HG03575 (cell line): ENCODE data around the gene SH3BP2.

ENCODE experiments used
- ATAC-seq: cut with Tn5 transposase; IDR thresholded peaks from one replicate; pipeline ENCODE4 v1.9.1; 2021; ENCODE audit not compliant: unreplicated experiment, insufficient number of reproducible peaks, low FRiP score; ENCODE audit errors: extremely low read depth

The SH3BP2 gene

GRCh38 chr4:2792711-2793585 lies at the start of gene SH3BP2:
Gene SH3BP2 (plus strand): TSS chr4:2793085. CDS start chr4:2820618, 27,533 bp downstream.
- no peak for ATAC-seq

GRCh38 chr4:2743518-2744445 lies 49.1 kb upstream of the SH3BP2 start:
- ATAC-seq: no peak

GRCh38 chr4:2744576-2745270 lies 48.2 kb upstream of the SH3BP2 start:
- ATAC-seq: no peak

- ATAC-seq: no peak
Observed at GRCh38 chr4:2745516-2745915, 47.4 kb upstream of the SH3BP2 start.

- peak; percentile 86 for ATAC-seq
Observed at GRCh38 chr4:2745981-2746806, 46.7 kb upstream of the SH3BP2 start.

GRCh38 chr4:2746891-2747695 lies 45.8 kb upstream of the SH3BP2 start:
- no peak for ATAC-seq

- no peak for ATAC-seq
Observed at GRCh38 chr4:2750719-2751605, 41.9 kb upstream of the SH3BP2 start.

- no peak for ATAC-seq
Observed at GRCh38 chr4:2753436-2753835, 39.4 kb upstream of the SH3BP2 start.

- no peak for ATAC-seq
Observed at GRCh38 chr4:2754848-2755819, 37.8 kb upstream of the SH3BP2 start.

- no peak for ATAC-seq
Observed at GRCh38 chr4:2755821-2756690, 36.8 kb upstream of the SH3BP2 start, which contains the start of gene TNIP2. Gene TNIP2 (minus strand): TSS chr4:2756336. CDS start chr4:2756289, 47 bp downstream.

- ATAC-seq: no peak
Observed at GRCh38 chr4:2756691-2757350, 36.1 kb upstream of the SH3BP2 start.

GRCh38 chr4:2757426-2757825 lies 35.5 kb upstream of the SH3BP2 start:
- ATAC-seq: no peak

- ATAC-seq: no peak
Observed at GRCh38 chr4:2761035-2761923, 31.6 kb upstream of the SH3BP2 start.
